ENCODE data around the gene ANKS1B.
A peak's percentile ranks its signal among the peaks of the same experiment; 100 is the strongest.
"Not testable (repeated sequence)": the region's sequence is repeated elsewhere in the genome, so short reads cannot be mapped to it uniquely, and the experiment has no call there.

The ANKS1B gene

DNA sequence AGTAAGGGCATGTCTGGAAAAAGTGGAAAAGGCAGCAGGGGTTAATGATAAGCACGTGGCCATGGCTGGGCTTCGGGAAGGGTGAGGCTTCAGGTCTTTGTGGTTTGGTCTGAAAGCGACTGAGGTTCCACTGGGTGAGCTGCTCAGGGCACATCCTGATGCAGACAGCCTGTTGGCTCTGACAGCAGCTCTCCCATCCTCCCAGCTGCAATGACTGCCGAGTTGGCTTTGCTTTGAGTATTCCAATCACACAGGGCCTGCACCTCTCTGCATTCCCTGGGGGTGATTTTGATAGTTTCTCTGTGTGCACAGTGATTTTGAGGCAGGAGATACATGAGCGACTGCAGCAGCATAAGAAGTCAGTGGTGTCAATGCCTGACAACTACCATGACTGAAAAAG, 948.9 kb downstream of the ANKS1B start:
- DNase-seq: no peak

DNA sequence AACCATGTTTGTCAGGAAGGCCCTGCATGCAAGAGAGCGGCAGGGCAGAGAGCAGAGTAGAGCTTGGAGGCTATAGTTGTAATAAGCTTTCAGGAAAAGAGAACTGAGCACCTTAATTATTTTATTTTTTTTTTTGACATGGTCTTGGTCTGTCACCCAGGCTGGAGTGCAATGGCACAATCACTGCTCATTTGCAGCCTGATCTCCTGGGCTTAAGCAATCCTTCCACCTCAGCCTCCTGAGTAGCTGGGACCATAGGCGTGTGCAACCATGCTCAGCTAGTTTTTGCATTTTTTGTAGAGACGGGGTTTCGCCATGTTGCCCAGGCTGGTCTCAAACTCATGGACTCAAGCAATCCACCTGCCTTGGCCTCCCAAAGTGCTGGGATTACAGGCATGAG, 950.5 kb downstream of the ANKS1B start:
- not testable (repeated sequence) for DNase-seq

DNA sequence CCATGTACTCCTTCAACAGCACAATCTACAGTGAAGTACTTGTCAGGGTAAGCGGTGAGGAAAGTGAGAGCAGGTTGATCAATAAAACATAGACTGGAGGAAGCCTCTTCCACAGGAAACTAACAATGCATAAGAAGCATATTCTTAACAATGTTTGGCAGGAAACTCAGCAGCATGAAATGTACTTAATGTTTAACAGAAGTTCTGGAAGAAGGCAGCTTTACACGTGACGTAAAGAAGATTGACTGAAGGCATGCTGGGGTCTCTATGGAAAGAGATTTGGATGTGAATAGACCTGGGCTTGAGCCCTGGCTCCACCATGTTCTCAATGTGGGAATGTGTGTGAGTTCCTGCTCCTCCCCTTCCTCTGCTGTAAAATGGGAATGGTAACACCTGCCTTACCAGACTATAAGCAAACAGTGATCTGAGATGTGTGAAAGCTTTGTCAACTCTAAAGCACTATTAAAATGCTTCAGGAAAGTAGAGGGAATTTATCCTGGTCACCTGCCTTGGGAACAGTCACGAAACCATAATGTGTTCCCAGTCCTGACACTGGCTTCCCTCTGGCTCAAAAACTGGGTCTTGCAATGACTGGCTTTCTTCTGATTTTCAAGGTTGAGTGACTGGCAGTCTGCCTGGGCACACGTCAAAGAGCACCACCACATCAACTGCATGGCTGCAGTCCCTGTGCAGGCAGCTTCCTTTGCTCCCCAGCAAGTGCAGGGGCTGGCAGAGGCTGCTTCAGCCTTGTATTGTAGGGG, 955.0 kb downstream of the ANKS1B start:
- DNase-seq: peak; percentile 41

DNA sequence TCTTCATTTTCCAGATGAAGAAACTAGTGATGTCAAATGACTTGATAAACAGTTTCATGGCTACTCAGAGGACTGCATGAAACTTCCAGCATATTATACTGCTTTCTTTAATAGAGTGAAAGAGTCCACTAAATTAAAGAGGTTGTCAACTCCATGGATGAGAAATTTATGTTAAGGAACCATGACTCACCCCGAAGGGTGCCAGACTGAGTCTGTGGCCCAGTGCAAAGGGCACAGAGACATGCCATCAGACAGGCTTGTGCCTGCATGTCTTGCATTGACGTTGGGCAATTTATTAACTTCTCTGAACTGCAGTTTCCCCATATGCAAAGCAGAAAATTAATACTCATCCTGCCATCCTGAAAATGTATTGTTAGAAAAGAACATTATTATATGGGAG, 957.3 kb downstream of the ANKS1B start:
- DNase-seq: no peak

DNA sequence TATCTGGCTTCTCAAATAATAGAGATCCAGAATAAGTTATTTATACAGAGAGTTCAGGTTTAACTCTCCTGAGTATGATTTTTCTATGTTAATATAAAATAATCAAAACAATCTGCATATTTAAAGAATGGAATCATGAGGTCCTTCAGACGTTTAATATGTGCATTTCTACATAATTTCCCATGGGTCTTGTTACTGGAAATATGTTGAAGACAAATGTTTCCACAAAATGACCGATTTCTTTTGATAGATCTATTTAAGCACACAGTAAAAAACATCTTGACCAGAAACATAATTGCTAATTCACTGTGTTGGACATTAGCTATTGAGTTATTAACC, 957.7 kb downstream of the ANKS1B start:
- no peak for DNase-seq

DNA sequence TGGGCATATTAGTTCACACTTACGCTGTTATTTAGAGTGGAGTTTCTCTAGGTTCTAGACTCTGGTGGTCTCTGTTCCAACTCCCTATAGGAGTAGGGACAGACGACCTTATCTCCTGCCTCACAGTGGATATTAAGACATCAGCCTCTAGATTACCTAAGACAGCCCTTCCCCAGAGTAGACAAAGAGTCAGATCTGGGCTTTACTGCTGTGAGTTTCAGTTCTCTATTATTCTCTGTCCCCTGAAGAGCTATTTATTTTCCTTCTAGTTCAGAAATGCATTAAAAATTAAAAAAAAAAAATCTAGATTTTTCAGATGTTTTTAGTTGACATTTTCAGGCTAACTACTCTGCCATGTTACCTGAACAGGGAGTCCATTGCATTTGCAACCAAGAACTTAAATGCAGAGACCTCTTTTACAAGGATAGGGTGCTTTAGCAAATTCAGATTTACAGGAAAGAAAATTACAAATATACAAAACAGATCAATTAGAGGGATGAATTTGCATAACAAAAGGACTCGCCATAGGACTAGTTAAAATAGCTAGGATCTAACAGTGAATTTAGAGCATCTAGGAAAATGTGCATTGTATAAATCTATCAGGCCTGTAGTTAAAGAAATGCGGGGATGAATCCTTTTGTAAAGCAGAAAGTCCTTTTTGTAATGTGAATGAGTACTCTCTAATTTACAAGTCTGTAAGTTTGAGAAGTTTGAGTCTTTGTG, 958.2 kb downstream of the ANKS1B start:
- DNase-seq: no peak

DNA sequence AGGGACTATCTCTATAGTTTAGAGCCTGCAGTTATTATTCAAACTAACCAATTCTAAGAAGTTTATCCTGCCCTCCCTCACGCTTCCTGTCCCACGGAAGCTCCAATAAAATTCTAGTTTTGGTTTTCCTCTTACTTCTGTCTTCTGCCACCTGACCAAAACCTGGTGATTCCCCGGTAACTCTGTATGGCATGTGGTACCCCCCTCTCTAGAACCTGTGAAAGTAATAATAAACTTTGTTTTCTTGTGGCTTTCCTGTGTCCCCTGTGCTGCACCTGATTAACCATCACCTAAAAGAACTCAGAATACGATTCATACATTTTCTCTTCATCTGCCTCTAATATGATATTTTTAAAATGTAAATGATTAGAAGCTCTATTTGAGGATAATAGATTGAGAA, 959.9 kb downstream of the ANKS1B start:
- DNase-seq: no peak

DNA sequence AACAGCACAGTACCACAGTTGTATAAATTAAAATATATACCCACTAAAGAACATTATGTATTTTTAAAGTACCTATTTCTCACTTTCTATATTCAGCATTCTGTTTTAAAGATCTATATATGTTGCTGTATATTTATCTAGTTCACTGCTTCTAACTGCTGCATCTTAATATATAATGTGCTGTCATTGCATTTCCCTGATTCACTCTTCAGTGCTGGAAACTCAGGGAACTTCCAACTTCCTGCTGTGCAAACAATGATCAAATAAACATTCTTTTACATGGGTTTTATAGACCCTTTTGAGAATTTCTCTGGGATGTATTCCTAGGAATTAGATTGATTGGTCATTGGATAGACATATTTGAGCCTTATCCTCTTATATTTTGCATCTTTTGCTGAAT, 960.5 kb downstream of the ANKS1B start:
- no peak for DNase-seq

DNA sequence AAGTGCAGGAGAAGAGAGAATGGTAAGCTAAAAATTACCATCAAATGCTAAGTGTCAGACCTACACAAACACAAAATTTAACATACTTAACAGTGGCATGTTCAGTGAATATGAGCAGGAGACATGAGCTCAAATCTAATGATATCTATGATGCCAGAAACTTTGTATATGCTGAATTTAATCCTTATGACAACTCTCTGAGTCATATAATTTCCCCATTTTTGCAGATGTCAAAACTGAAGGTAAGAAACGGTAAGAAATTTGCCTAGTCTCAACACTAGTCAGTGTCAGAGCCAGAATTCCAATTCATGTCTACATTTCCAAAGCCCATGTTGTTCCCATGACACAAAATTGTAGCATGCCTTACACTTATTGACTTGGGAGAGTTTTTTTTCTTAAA, 963.9 kb downstream of the ANKS1B start:
- DNase-seq: no peak

DNA sequence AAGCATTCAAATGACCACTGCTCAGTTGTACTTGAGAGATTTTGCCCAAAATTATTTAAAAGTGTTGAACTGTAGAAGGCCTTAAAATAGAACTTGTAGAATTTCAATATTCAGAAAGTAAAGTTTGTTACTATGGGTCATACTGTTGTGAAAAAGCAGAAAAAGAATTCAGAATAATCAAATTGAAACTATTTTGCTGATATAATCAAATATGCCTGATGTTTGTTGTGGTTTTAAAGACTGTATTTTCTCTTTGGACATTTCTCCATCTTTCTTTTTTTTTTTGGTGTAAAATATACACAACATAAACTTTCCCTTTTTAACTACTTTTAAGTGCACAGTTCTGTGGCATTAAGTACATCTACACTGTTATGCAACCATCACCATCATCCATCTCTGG, 964.9 kb downstream of the ANKS1B start:
- no peak for DNase-seq

DNA sequence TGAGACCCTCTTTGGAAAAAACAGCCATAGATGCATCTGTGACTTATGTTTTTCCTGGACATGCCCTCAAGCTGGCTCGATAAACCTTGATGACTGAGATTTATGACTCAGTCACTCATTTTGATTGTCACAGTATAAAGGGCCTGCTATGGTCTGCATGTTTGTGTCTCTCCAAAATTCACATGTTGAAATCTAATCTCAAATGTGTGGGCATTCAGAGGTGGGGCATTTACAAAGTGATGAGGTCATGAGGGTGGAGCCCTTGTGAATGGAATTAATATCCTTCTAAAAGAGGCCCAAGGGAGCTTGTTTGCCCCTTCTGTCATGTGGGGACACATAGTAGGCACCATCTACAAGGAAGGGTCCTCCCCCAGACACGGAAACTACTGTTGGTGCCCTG, 966.8 kb downstream of the ANKS1B start:
- no peak for DNase-seq

DNA sequence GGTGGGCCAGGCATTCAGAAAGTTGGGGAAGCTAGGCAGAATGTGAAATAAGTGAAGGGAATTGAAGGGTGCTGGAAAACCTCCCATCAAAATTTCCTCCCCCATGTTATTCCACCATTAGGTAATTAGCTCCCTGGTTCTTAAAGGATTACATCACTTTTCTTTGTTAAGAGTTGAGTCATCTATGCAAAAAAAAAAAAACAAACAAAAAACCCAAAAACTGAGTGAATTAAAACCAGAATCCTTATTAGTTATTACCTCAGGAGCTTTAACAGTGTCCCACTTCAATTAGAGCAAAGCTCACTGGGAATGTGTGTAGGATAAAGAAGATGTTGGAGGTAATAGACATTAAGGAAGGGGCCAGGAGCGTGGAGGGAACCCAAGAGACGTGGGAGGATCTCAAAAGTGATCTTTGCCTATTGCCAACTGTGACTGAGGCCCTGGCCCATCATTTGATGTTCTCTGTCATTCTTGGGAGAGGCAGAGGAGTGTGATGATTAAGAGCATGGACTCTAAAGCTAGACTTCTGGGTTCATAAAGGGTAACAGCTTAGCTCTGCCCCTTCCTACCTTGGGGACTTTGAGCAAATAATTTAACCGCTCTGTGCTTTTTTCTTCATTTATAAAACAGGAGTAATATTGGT, 975.0 kb downstream of the ANKS1B start:
- no peak for DNase-seq

DNA sequence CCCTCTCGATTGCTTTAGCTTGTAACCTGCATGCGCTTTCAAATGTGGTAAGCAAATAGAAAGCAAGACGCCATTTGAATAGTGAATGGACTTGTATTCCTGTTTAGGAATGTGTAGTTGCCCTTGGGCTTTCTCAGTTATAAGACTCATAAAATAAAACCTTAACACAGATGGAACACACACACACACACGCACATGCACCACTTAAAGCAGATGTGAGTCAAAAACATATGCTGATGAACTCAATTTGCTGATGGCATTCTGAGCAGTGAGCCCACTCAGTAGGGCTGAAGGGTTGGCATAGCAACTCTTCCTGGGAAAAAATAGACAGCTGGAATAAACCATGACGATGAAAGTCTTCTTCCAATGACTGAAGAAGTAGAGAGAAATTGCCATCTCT, 979.1 kb downstream of the ANKS1B start:
- no peak for DNase-seq

DNA sequence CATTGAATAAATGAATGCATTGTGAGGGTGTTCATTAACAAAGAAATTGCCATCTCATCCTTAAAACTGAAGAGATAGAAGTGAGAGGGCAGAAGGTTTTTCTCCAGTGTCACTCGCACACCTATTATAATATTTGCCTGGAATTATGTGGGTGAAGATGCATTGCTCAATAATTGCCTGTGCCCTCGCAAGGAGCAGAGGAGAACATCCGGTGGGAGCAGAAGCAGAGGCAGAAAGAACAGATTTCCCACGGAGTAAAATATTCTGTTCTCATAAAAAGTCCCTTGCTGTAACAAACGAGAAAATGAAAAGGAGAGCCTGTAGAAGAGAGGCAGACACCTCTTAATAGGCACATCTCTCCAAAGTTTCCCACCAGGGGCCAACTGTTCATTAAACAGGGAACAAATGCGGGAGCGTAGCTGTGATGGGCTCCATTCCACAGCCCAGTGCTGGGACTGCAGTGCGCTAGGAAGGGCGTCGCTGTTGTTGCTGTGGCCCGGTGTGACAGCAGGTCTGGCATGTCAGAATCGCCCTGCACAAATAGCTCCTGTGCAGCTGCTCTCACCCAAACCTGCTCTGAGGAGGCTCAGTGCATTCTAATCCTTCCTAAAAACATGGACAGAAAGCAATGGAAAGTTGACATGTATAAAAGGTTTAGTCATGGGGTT, 979.8 kb downstream of the ANKS1B start:
- no peak for DNase-seq

DNA sequence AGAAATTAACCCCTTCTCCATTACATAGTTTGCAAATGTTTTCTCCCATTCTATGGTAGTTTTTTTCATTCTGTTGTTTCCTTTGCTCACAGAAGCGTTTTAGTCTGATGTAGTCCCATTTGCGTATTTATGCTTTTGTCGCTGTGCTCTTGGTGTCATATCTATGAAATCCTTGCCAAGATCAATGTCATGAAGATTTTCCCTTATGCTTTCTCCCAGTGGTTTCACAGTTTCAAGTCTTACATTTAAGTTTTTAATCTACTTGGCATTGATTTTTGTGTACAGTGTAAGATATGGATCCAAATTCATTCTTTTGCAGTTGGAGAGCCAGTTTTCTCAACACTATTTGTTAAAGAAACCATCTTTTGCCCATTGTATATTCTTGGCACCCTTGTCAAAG, 982.0 kb downstream of the ANKS1B start:
- no peak for DNase-seq

DNA sequence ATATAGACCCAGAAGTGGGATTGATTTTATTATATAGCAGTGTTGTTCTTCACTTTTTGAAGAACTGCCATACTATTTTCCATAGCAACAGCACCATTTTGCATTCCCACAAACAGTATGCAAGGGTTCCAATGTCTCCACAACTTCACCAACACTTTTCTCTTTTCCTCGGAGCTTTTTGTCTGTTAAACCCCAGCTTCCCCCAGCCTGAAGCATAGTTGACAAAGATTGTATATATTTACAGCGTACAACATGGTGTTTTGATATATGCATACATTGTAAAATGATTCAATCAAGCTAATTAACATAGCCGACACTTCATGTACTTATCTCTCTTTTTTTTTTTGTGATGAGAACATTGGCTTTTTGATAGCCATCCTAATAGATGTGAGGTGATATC, 982.6 kb downstream of the ANKS1B start:
- DNase-seq: no peak

DNA sequence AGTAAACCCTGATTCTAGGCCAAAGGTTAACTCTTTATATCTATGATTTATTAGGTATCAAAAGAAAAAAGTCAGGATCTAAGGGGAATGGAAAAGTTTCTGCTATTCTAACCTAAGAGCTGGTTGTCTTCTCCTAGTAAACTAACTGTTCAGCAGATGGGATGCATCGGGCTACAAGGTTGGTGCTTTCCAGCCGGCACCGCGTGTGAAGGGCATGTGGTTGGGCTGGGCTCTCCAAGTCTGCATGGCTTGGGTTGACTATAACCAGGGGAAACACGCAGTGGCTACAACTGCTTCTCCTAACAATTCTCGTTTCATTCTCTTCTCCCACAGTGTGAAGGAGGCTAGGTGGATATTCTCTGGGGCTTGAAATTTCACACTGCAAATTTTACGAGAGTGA, 985.2 kb downstream of the ANKS1B start:
- DNase-seq: no peak

DNA sequence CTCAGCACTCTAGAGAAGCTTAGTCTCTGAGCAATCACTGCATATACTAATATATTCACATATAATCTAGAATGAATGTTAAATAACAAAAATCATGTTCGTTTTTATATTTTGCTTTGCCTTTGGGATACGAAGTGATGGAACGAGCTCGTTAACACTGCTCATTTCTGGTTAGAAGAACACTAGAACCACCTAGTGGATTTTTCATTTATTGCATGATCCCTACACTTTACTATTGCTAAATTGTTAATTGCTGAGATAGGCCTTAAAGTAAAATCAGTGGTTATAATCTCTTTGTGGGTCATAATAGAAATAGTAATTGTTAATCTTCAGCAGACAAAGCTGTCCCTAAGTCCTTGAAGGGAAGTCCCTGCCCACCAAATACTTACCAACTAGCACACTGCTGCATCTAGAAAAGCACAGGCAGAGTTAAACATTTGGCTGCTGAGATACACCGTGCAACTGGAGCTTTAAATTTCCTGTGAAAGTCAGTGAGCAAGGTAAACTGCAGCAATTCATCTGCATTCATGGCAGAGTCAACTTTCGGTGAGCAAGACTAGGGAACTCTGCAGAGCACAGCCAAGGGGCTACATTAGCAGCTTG, 985.9 kb downstream of the ANKS1B start:
- DNase-seq: peak; percentile 4

DNA sequence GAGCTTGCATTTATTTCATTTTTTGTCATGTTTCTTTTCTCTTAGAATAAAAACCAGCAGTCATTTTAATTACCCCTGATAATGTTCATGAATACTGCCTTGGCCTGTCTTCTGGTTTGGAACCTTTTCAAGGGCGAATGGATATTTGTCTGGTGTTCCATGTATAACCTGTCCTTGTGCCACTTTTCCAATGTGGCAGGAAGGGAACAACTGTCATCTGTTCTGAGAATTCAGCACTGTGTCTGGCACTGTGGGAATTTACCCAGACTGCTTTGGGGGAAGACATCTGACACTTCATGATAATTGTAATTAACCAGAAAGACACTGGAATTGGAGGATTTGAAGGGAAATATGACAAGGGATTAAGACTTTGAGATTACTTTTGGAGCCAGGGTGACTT, 986.8 kb downstream of the ANKS1B start:
- no peak for DNase-seq

DNA sequence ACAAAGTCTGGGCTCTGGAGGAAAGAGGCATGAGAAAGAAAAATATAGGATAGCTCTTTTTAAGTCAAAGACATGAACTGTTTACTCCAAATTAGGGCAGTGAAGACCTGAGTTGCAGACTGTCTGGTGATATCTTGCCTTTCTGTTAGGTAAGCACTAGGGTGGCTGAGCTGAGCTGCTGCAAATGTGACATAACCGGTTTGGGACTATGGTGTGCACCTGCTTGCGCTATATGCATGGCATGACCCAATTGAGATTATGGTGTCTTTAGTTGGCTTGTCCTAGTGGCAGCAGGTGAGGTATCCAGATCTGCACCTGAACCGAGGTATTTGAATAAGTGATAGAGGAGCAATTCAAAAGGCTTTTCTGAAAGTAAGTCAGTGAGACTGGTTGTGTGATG, 994.1 kb downstream of the ANKS1B start:
- no peak for DNase-seq

DNA sequence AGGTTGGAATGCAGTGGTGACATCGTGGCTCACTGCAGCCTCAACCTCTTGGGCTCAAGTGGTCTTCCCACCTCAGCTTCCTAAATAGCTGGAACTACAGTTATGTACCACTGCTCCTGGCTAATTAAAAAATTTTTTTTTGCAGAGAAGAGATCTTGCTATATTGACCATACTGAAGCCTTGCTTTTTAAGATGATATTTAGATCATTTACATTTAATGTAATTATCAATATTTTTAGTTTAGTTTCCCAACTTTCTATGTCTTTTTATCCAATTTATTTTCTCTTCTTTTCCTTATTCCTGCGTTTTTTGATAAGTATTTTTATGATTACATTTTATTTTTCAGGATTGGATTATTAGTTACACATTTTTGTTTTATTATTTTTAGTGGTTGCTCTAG, 999.6 kb downstream of the ANKS1B start:
- DNase-seq: no peak

DNA sequence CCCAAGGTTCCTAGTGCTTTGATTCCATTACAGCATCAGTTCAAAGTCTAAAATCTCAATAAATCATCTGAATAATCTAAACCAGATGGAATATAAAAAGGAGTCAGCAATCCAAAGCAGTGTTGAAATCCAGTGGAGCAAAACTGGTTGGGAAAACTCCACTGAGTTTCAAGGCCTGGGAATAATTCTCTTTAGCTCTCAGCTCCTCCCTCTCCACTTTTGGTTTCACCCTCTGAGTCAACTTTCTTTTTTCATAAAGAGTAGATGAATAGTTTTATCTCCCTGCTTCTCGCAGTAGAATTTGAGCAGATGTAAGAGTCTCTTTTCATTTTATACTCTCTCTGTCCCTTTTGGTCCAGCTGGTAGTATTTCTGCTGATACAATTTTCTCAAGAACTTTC, 1001.1 kb downstream of the ANKS1B start:
- DNase-seq: no peak

DNA sequence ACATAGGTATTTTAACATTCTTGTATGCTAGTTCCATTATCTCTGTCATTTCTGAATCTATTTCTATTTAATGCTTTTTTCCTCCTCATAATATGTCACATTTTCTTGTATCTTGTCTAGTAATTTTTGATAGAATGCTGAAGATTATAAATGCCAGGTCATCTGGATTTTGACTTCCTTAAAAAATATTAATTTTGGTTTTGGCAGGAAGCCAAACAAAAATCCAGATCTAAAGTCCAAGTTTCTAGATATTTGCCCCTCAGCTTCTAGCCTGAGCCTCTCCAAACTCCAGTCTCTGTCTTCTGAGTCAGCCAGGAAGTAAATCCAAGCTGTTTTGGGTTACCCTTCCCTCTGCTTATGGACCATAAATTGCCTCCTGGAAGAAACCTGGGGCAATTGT, 1004.2 kb downstream of the ANKS1B start:
- DNase-seq: no peak
